Mesendoderm (in vitro differentiated cells): ENCODE results near the gene CARS1.
A peak's percentile ranks its signal among the peaks of the same experiment; 100 is the strongest.

ENCODE experiments used
- DNase-seq: peaks from one replicate; pipeline ENCODE4 v3.0.0; 2013
- H2AK5ac ChIP-seq: 2 replicates; pipeline ENCODE4 v1.6.1; 2013; ENCODE audit warnings: low read length, inconsistent platforms
- H2BK120ac ChIP-seq: 2 replicates; pipeline ENCODE4 v1.6.1; 2013; ENCODE audit warnings: low read depth, mild to moderate bottlenecking, low read length, moderate library complexity, mixed read lengths
- H2BK15ac ChIP-seq: replicated peaks from 2 replicates; pipeline ENCODE4 v1.6.1; 2013; ENCODE audit warnings: low read depth, mild to moderate bottlenecking, moderate library complexity
- H2BK5ac ChIP-seq: 2 replicates; pipeline ENCODE4 v1.6.1; 2013; ENCODE audit warnings: low read length, inconsistent platforms
- H3K18ac ChIP-seq: 2 replicates; pipeline ENCODE4 v1.6.1; 2013; ENCODE audit warnings: mild to moderate bottlenecking, low read length, mixed read lengths
- H3K23ac ChIP-seq: one replicate; pipeline ENCODE4 v1.6.1; 2013; ENCODE audit warnings: low read length
- H3K27ac ChIP-seq: 2 replicates; pipeline ENCODE4 v1.5.1; 2013; ENCODE audit warnings: low read depth, mild to moderate bottlenecking, inconsistent platforms, low read length, moderate library complexity
- H3K27me3 ChIP-seq: 2 replicates; pipeline ENCODE4 v1.6.1; 2013; ENCODE audit warnings: low read length, control low read depth, mild to moderate bottlenecking, inconsistent platforms; ENCODE audit not compliant: insufficient read depth, poor library complexity
- H3K36me3 ChIP-seq: 2 replicates; pipeline ENCODE4 v1.6.1; 2013; ENCODE audit warnings: low read length, inconsistent platforms; ENCODE audit not compliant: control insufficient read depth, insufficient read depth
- H3K4ac ChIP-seq: one replicate; pipeline ENCODE4 v1.6.1; 2013; ENCODE audit warnings: low read depth, mild to moderate bottlenecking, low read length, moderate library complexity
- H3K4me1 ChIP-seq: 2 replicates; pipeline ENCODE4 v1.6.1; 2013; ENCODE audit warnings: low read depth, low read length, inconsistent platforms; ENCODE audit not compliant: control insufficient read depth
- H3K4me2 ChIP-seq: 2 replicates; pipeline ENCODE4 v1.6.1; 2013; ENCODE audit warnings: low read length
- H3K4me3 ChIP-seq: 2 replicates; pipeline ENCODE4 v1.5.1; 2013; ENCODE audit warnings: mild to moderate bottlenecking, low read length
- H3K56ac ChIP-seq: one replicate; pipeline ENCODE4 v1.6.1; 2013; ENCODE audit warnings: low read length
- H3K79me1 ChIP-seq: 2 replicates; pipeline ENCODE4 v1.6.1; 2013; ENCODE audit warnings: low read length, inconsistent platforms
- H3K79me2 ChIP-seq: 2 replicates; pipeline ENCODE4 v1.6.1; 2013; ENCODE audit warnings: mild to moderate bottlenecking, low read length; ENCODE audit not compliant: control insufficient read depth, insufficient read depth
- H3K9ac ChIP-seq: 2 replicates; pipeline ENCODE4 v1.6.1; 2013; ENCODE audit warnings: low read length, inconsistent platforms
- H4K5ac ChIP-seq: one replicate; pipeline ENCODE4 v1.6.1; 2013; ENCODE audit warnings: low read length
- H4K8ac ChIP-seq: one replicate; pipeline ENCODE4 v1.6.1; 2013; ENCODE audit warnings: low read depth, mild to moderate bottlenecking, control low read depth, low read length, moderate library complexity
- WGBS: extraction: QIAGEN DNeasy Blood & Tissue Kit; methylation state at CpG from one replicate; pipeline ENCODE4 v1.1.7; 2013; ENCODE audit warnings: low lambda C conversion rate, missing lambda C conversion rate; ENCODE audit not compliant: insufficient coverage; ENCODE audit errors: extremely low coverage; 5-methylcytosine and 5-hydroxymethylcytosine counted together

The CARS1 gene

GRCh38 chr11:2975594-2975993, 81.6 kb downstream of the CARS1 start:
- Histone ChIP-seq H2BK5ac (no peak overlapping the region), H3K27ac (no peak overlapping the region), H3K4me3 (no peak overlapping the region), H2BK120ac (no peak overlapping the region), H2AK5ac (no peak overlapping the region), H4K5ac (no peak overlapping the region), H3K4me1 (no peaks in the 10 kb centered on the region), H3K36me3 (peaks cover 22% of the 10 kb centered on the region), H3K56ac (no peak overlapping the region), H3K27me3 (no peaks in the 10 kb centered on the region), H3K4ac (no peak overlapping the region), H3K9ac (no peak overlapping the region), H3K79me2 (peaks cover 41% of the 10 kb centered on the region), H3K4me2 (no peak overlapping the region), H3K18ac (no peak overlapping the region), H2BK15ac (no peak overlapping the region), H3K23ac (no peak overlapping the region), H4K8ac (no peak overlapping the region), H3K79me1 (peaks cover 25% of the 10 kb centered on the region)
- no CpG with 5 or more reads among the region's 4 CpGs for WGBS
- DNase-seq = peak; percentile 72

- peaks cover 29% of the 10 kb centered on the region for H3K36me3 ChIP-seq
Observed at GRCh38 chr11:2974272-2974671, 83.0 kb downstream of the CARS1 start.

DNA sequence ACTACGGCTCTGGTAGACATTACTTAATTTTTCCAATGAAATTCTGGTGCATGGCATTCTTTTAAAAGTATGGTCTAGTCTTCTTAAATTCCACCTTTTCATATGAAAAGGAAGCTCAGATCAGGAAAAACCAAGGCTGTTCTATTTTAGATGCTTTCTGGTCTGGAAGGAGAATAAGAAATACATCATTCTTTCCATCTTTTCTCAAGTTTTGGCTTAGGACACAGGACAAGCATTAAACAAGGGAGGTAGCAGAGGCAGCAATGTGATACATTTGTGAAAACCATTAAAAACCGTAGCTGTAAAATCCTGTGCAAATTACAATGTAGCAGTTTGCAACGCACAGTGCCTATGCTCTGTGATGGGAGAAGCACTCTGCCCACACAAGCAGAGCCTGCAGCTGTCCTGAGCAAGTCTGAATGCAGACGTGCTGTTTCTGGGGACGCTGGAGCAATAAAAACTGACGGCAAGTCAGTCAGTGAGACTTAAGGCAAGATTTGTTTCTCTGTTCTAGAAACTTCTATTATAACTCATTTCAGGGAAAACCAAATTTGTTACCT, 88.8 kb downstream of the CARS1 start:
- no peaks in the 10 kb centered on the region for H3K4me1 ChIP-seq
- no peak overlapping the region for H4K8ac ChIP-seq
- peaks cover 36% of the 10 kb centered on the region for H3K79me2 ChIP-seq
- no peak overlapping the region for H3K56ac ChIP-seq
- peaks cover 25% of the 10 kb centered on the region for H3K79me1 ChIP-seq
- H2BK15ac ChIP-seq = no peak overlapping the region
- peaks cover 42% of the 10 kb centered on the region for H3K36me3 ChIP-seq
- no peak overlapping the region for H3K27ac ChIP-seq
- H3K4me2 ChIP-seq = no peak overlapping the region
- H4K5ac ChIP-seq = no peak overlapping the region
- WGBS = no CpG with 5 or more reads among the region's 6 CpGs
- no peak for DNase-seq
- H2BK5ac ChIP-seq = no peak overlapping the region
- H3K4ac ChIP-seq = no peak overlapping the region
- no peak overlapping the region for H2BK120ac ChIP-seq
- no peaks in the 10 kb centered on the region for H3K27me3 ChIP-seq
- H3K4me3 ChIP-seq = no peak overlapping the region
- no peak overlapping the region for H3K23ac ChIP-seq
- no peak overlapping the region for H3K18ac ChIP-seq
- no peak overlapping the region for H2AK5ac ChIP-seq
- H3K9ac ChIP-seq = no peak overlapping the region

More at GRCh38 chr11:2974272-2974671, 83.0 kb downstream of the CARS1 start:
- Histone ChIP-seq H3K4me1 (no peaks in the 10 kb centered on the region), H4K5ac (no peak overlapping the region), H3K4me2 (no peak overlapping the region), H3K79me1 (peaks cover 27% of the 10 kb centered on the region), H3K9ac (no peak overlapping the region), H3K4ac (no peak overlapping the region), H2BK5ac (no peak overlapping the region), H3K79me2 (peaks cover 38% of the 10 kb centered on the region), H3K4me3 (no peak overlapping the region), H3K27me3 (no peaks in the 10 kb centered on the region), H3K18ac (no peak overlapping the region), H2BK15ac (no peak overlapping the region), H3K23ac (no peak overlapping the region), H2AK5ac (no peak overlapping the region), H4K8ac (no peak overlapping the region), H3K56ac (no peak overlapping the region), H3K27ac (no peak overlapping the region), H2BK120ac (no peak overlapping the region)
- WGBS = no CpG with 5 or more reads among the region's 3 CpGs
- no peak for DNase-seq

GRCh38 chr11:2964782-2965181, 92.4 kb downstream of the CARS1 start:
- no CpG with 5 or more reads among the region's 4 CpGs for WGBS
- Histone ChIP-seq H3K18ac (no peak overlapping the region), H3K4me3 (no peak overlapping the region), H3K27ac (no peak overlapping the region), H2BK120ac (no peak overlapping the region), H3K79me2 (peaks cover 44% of the 10 kb centered on the region), H3K56ac (no peak overlapping the region), H3K27me3 (no peaks in the 10 kb centered on the region), H3K79me1 (peaks cover 35% of the 10 kb centered on the region), H2BK5ac (no peak overlapping the region), H2BK15ac (no peak overlapping the region), H4K5ac (no peak overlapping the region), H3K4ac (no peak overlapping the region), H2AK5ac (no peak overlapping the region), H3K23ac (no peak overlapping the region), H3K36me3 (peaks cover 38% of the 10 kb centered on the region), H4K8ac (no peak overlapping the region), H3K4me2 (no peak overlapping the region), H3K9ac (no peak overlapping the region), H3K4me1 (no peaks in the 10 kb centered on the region)
- DNase-seq = no peak

DNA sequence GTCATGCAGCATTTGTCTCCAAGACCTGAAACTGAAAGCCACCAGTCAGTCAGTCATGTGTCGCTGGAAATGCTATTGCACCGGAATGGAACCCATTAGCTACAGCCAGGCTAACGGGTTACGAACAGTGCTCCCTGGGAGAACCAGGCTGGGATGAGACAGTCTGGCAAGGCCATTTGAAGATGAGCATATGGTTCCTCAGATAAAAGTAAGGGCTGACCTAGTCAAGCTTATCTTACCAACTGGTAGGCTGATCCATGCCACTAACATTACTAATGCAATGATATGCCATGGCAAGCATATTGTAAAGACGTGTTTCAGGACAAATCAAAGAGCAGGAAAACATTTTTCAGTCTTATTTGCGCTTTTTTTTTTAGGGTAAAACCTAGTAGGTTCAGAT, 93.5 kb downstream of the CARS1 start:
- H2BK15ac ChIP-seq = no peak overlapping the region
- H3K56ac ChIP-seq = no peak overlapping the region
- no peak overlapping the region for H3K27ac ChIP-seq
- peaks cover 42% of the 10 kb centered on the region for H3K79me2 ChIP-seq
- H3K79me1 ChIP-seq = peaks cover 36% of the 10 kb centered on the region
- no peak overlapping the region for H3K23ac ChIP-seq
- no peak overlapping the region for H3K4ac ChIP-seq
- whole genome bisulfite sequencing = no CpG with 5 or more reads among the region's 6 CpGs
- H4K5ac ChIP-seq = no peak overlapping the region
- H2BK120ac ChIP-seq = no peak overlapping the region
- H3K27me3 ChIP-seq = no peaks in the 10 kb centered on the region
- H2BK5ac ChIP-seq = no peak overlapping the region
- no peak overlapping the region for H4K8ac ChIP-seq
- H3K4me3 ChIP-seq = no peak overlapping the region
- H3K4me1 ChIP-seq = no peaks in the 10 kb centered on the region
- DNase-seq = no peak
- no peak overlapping the region for H3K9ac ChIP-seq
- no peak overlapping the region for H3K4me2 ChIP-seq
- H3K18ac ChIP-seq = no peak overlapping the region
- H2AK5ac ChIP-seq = no peak overlapping the region
- H3K36me3 ChIP-seq = peaks cover 37% of the 10 kb centered on the region

- no CpG with 5 or more reads among the region's 7 CpGs for WGBS
- Histone ChIP-seq H3K4me3 (no peak overlapping the region), H2BK15ac (no peak overlapping the region)
Observed at GRCh38 chr11:2963112-2963754, 94.0 kb downstream of the CARS1 start.

More at GRCh38 chr11:2963112-2963754, 94.0 kb downstream of the CARS1 start:
- Histone ChIP-seq H3K27ac (no peak overlapping the region), H2AK5ac (no peak overlapping the region), H3K23ac (no peak overlapping the region), H3K79me2 (peaks cover 41% of the 10 kb centered on the region), H3K79me1 (peaks cover 37% of the 10 kb centered on the region), H3K18ac (no peak overlapping the region), H3K36me3 (peaks cover 38% of the 10 kb centered on the region), H3K9ac (no peak overlapping the region), H2BK120ac (no peak overlapping the region), H4K5ac (no peak overlapping the region), H3K4me1 (no peaks in the 10 kb centered on the region), H3K4ac (no peak overlapping the region), H3K56ac (no peak overlapping the region), H4K8ac (no peak overlapping the region), H3K27me3 (no peaks in the 10 kb centered on the region), H3K4me2 (no peak overlapping the region), H2BK5ac (no peak overlapping the region)
- DNase-seq = no peak
